Fibroblast of lung (primary cell): ENCODE results near the gene ASXL3. TPM values are rescaled to one million over a fixed set of nuclear protein-coding genes. Genes with fewer than 3 reads are reported as not detected.

Experiments used
- DNase-seq, 2 donors: peaks; one replicate each; pipeline versions ENCODE4 v3.0.0 to v3.0.0-alpha.2; 2010; ENCODE audit warnings: low read depth in 2 of 2
- H2AFZ ChIP-seq: 2 replicates; pipeline ENCODE4 v1.5.1; 2012; ENCODE audit warnings: low read length, control low read depth, inconsistent platforms
- H3K27ac ChIP-seq: 2 replicates; pipeline ENCODE4 v1.5.1; 2011; ENCODE audit warnings: low read length, control low read depth; ENCODE audit not compliant: insufficient read depth
- H3K27me3 ChIP-seq: 2 replicates; pipeline ENCODE4 v1.5.1; 2011; ENCODE audit warnings: mild to moderate bottlenecking, low read length; ENCODE audit not compliant: control insufficient read depth, insufficient read depth
- H3K36me3 ChIP-seq: 2 replicates; pipeline ENCODE4 v1.5.1; 2011; ENCODE audit warnings: low read length; ENCODE audit not compliant: control insufficient read depth, insufficient read depth
- H3K4me1 ChIP-seq: 2 replicates; pipeline ENCODE4 v1.5.1; 2011; ENCODE audit warnings: low read length; ENCODE audit not compliant: control insufficient read depth, insufficient read depth; ENCODE audit errors: extremely low read depth
- H3K4me2 ChIP-seq: 2 replicates; pipeline ENCODE4 v1.5.1; 2011; ENCODE audit warnings: low read length, control low read depth; ENCODE audit not compliant: insufficient read depth; ENCODE audit errors: extremely low read depth
- H3K4me3 ChIP-seq, 4 experiments: fragments of 200-600 bp in 1 of 4; sonication (generic) in 1 of 4; replicated peaks in 1 of 4; 2 replicates each; pipeline ENCODE4 v1.5.1; 2011 to 2016; ENCODE audit warnings: low read length in 4 of 4, low read depth in 3 of 4, mild to moderate bottlenecking in 3 of 4, control low read depth in 2 of 4, inconsistent platforms in 1 of 4, mixed read lengths in 1 of 4; ENCODE audit not compliant: insufficient read depth in 1 of 4; ENCODE audit errors: control extremely low read depth in 1 of 4
- H3K79me2 ChIP-seq: 2 replicates; pipeline ENCODE4 v1.5.1; 2012; ENCODE audit warnings: mild to moderate bottlenecking, low read length, inconsistent platforms; ENCODE audit not compliant: control insufficient read depth, insufficient read depth
- H3K9ac ChIP-seq: 2 replicates; pipeline ENCODE4 v1.5.1; 2011; ENCODE audit warnings: mild to moderate bottlenecking, low read length, control low read depth; ENCODE audit not compliant: insufficient read depth
- H3K9me3 ChIP-seq: 2 replicates; pipeline ENCODE4 v1.5.1; 2012; ENCODE audit warnings: low read depth, low read length; ENCODE audit not compliant: control insufficient read depth, insufficient read depth
- H4K20me1 ChIP-seq: 2 replicates; pipeline ENCODE4 v1.5.1; 2011; ENCODE audit warnings: low read length; ENCODE audit not compliant: control insufficient read depth, insufficient read depth; ENCODE audit errors: extremely low read depth
- CTCF ChIP-seq, 2 donors: IDR thresholded peaks in 1 of 2; conservative IDR thresholded peaks in 1 of 2; 1 replicate in 1 of 2; 2 replicates in 1 of 2; pipeline ENCODE4 v1.5.1; 2011 to 2012; ENCODE audit warnings: low read length in 2 of 2, control low read depth in 1 of 2, inconsistent platforms in 1 of 2, low read depth in 1 of 2, mild to moderate bottlenecking in 1 of 2
- EZH2 ChIP-seq: IDR thresholded peaks from 2 replicates; pipeline ENCODE4 v1.5.1; 2012; ENCODE audit warnings: low read length, control low read depth, mild to moderate bottlenecking; ENCODE audit errors: missing control alignments
- polyA plus RNA-seq, 2 donors: library from polyadenylated mRNA; depleted of rRNA in 1 of 2; stranded (reverse) in 1 of 2; unstranded in 1 of 2; fragments of >200 nt; gene quantifications; 2 replicates each; pipeline ENCODE4 v1.2.1, GENCODE V29; 2011 to 2012; ENCODE audit warnings: missing spikeins in 1 of 2
- total RNA-seq: library from RNA; depleted of rRNA; stranded (reverse); fragments of >200 nt; gene quantifications from 2 replicates; pipeline ENCODE4 v1.2.1, GENCODE V29; 2014

ASXL3 gene
- total and polyA plus RNA-seq, 2 donors (not counting 1 experiment from before 2014, with no cell fraction given): 0.06 to 0.66 TPM

GRCh38 chr18:33744032-33744697 lies 166.1 kb downstream of the ASXL3 start:
- no peak for DNase-seq
- no peak overlapping the region for H3K4me3 ChIP-seq
- no peaks in the 10 kb centered on the region for H4K20me1 ChIP-seq
- no peak overlapping the region for H2AFZ ChIP-seq
- H3K4me2 ChIP-seq: no peak overlapping the region
- H3K79me2 ChIP-seq: no peaks in the 10 kb centered on the region
- H3K4me1 ChIP-seq: no peaks in the 10 kb centered on the region
- H3K27me3 ChIP-seq: no peaks in the 10 kb centered on the region
- H3K36me3 ChIP-seq: no peaks in the 10 kb centered on the region
- no peak for TF ChIP-seq EZH2
- peak in 1 of 2 donors; percentile 11 for TF ChIP-seq CTCF (conservative IDR thresholded peaks at IDR 0.05 in 1 of 2, IDR thresholded peaks at IDR 0.05 in 1 of 2; ENCODE audit: low read depth in 1 of 2, low read length in 2 of 2)
- H3K9ac ChIP-seq: no peak overlapping the region
- no peaks in the 10 kb centered on the region for H3K9me3 ChIP-seq
- H3K27ac ChIP-seq: no peak overlapping the region

GRCh38 chr18:33745151-33745795 lies 167.3 kb downstream of the ASXL3 start:
- Histone ChIP-seq H3K4me1 (no peaks in the 10 kb centered on the region), H3K9ac (no peak overlapping the region), H3K4me3 (no peak overlapping the region), H3K9me3 (no peaks in the 10 kb centered on the region), H3K36me3 (no peaks in the 10 kb centered on the region), H4K20me1 (no peaks in the 10 kb centered on the region), H3K4me2 (no peak overlapping the region), H2AFZ (no peak overlapping the region), H3K27me3 (no peaks in the 10 kb centered on the region), H3K79me2 (no peaks in the 10 kb centered on the region), H3K27ac (no peak overlapping the region)
- TF ChIP-seq EZH2 (no peak), CTCF (conservative IDR thresholded peaks at IDR 0.05 in 1 of 2, IDR thresholded peaks at IDR 0.05 in 1 of 2; ENCODE audit: low read depth in 1 of 2, low read length in 2 of 2) (no peak)
- DNase-seq: no peak

- Histone ChIP-seq H3K4me3 (no peak overlapping the region), H3K27me3 (no peaks in the 10 kb centered on the region), H3K4me2 (no peak overlapping the region), H3K9ac (no peak overlapping the region), H3K27ac (no peak overlapping the region), H2AFZ (no peak overlapping the region), H3K4me1 (no peaks in the 10 kb centered on the region), H3K36me3 (no peaks in the 10 kb centered on the region), H4K20me1 (no peaks in the 10 kb centered on the region), H3K79me2 (no peaks in the 10 kb centered on the region), H3K9me3 (no peaks in the 10 kb centered on the region)
- TF ChIP-seq CTCF (conservative IDR thresholded peaks at IDR 0.05 in 1 of 2, IDR thresholded peaks at IDR 0.05 in 1 of 2; ENCODE audit: low read depth in 1 of 2, low read length in 2 of 2) (no peak), EZH2 (no peak)
- DNase-seq: no peak
These were observed 168.0 kb downstream of the ASXL3 start for GRCh38 chr18:33745871-33746545.
